Stomach (tissue), 9 donors: ENCODE data around the gene PAQR5. TPM values are rescaled to one million over a fixed set of nuclear protein-coding genes. Genes with fewer than 3 reads are reported as not detected.
"Not testable (repeated sequence)": the region's sequence is repeated elsewhere in the genome, so short reads cannot be mapped to it uniquely, and the experiment has no call there.

Source experiments
- DNase-seq, 2 donors: peaks; one replicate each; pipeline versions ENCODE4 v3.0.0 to v3.0.0-alpha.2; 2013 to 2019
- H3K27ac ChIP-seq, 5 donors: fragments of 200-600 bp in 4 of 5; sonication (generic) in 4 of 5; one replicate each; pipeline ENCODE4 v1.5.1; 2013 to 2019; ENCODE audit warnings: mild to moderate bottlenecking in 1 of 5, moderate library complexity in 1 of 5
- H3K27me3 ChIP-seq, 3 donors: fragments of 200-600 bp; sonication (generic); one replicate each; pipeline ENCODE4 v1.5.1; 2017 to 2019; ENCODE audit warnings: mixed run types in 1 of 3
- H3K36me3 ChIP-seq, 4 donors: fragments of 200-600 bp; sonication (generic); 1 replicate in 3 of 4; 2 replicates in 1 of 4; pipeline ENCODE4 v1.5.1; 2016 to 2019
- H3K4me1 ChIP-seq, 4 donors: fragments of 200-600 bp; sonication (generic); one replicate each; pipeline ENCODE4 v1.5.1; 2016 to 2019
- H3K4me3 ChIP-seq, 4 donors: fragments of 200-600 bp; sonication (generic) in 3 of 4; one replicate each; pipeline ENCODE4 v1.5.1; 2016 to 2019; ENCODE audit warnings: mild to moderate bottlenecking in 1 of 4
- H3K9me3 ChIP-seq, 4 donors: fragments of 200-600 bp; sonication (generic); one replicate each; pipeline ENCODE4 v1.5.1; 2016 to 2019
- EP300 ChIP-seq: sonication (generic); formaldehyde crosslinking; IDR thresholded peaks from one replicate; pipeline ENCODE4 v1.6.1; 2017; ENCODE audit warnings: antibody characterized with exemption
- POLR2A ChIP-seq, 4 donors: fragments of 450-650 bp; IDR thresholded peaks; one replicate each; pipeline ENCODE4 v1.6.1; 2016; ENCODE audit warnings: antibody characterized with exemption in 4 of 4, control low read depth in 2 of 4, mild to moderate bottlenecking in 1 of 4, moderate library complexity in 1 of 4
- POLR2AphosphoS5 ChIP-seq, 3 donors: sonication (generic); formaldehyde crosslinking; IDR thresholded peaks; one replicate each; pipeline ENCODE4 v1.6.1; 2016; ENCODE audit warnings: antibody characterized with exemption in 3 of 3
- WGBS, 5 donors: extraction: QIAGEN DNeasy Blood & Tissue Kit in 3 of 5; methylation state at CpG; one replicate each; pipeline versions ENCODE4 v1.1.5 to v1.1.7; 2013 to 2018; 5-methylcytosine and 5-hydroxymethylcytosine counted together
- intact Hi-C: fragments of 100-400 bp; cut with DNase I; formaldehyde crosslinking; loops from one replicate; pipeline ENCODE4 v1.15.1; 2023; ENCODE audit warnings: low total_unique reads
- polyA plus RNA-seq, 3 donors: library from polyadenylated mRNA; stranded (reverse); fragments of 200-250 nt; gene quantifications; one replicate each; pipeline ENCODE4 v1.2.3, GENCODE V29; 2013
- total RNA-seq, 5 donors: library from RNA; depleted of rRNA; stranded (reverse); fragments of >200 nt; gene quantifications; one replicate each; pipeline versions ENCODE4 v1.1.0 to v1.2.3, GENCODE V29; 2014 to 2016
- TF ChIP-seq, protein P1 (sequence below), 7 experiments: fragments of 450-650 bp in 4 of 7; fragments of 200-600 bp in 3 of 7; sonication (generic) in 3 of 7; IDR thresholded peaks; one replicate each; pipeline ENCODE4 v1.5.1; 2016 to 2019; ENCODE audit warnings: antibody characterized with exemption in 7 of 7, control low read depth in 2 of 7, mild to moderate bottlenecking in 1 of 7
- donor health status: healthy with polysubstance abuse.
- donor health status: Bipolar disorder and iron deficiency.
- donor health status: healthy.

Gene PAQR5
- total and polyA plus RNA-seq, 8 donors: 3.6 to 37.9 (median 7.5) TPM; not detected in 1

- DNase-seq: no peak
- Histone ChIP-seq H3K27me3 (no peaks in the 10 kb centered on the region), H3K9me3 (peaks cover 0 to 6% (median 0%) of the 10 kb centered on the region in 4 donors), H3K4me3 (no peak overlapping the region), H3K36me3 (no peaks in the 10 kb centered on the region), H3K27ac (no peak overlapping the region), H3K4me1 (no peaks in the 10 kb centered on the region)
- 28 to 50% (median 40%) methylated on average over 1 of the region's 1 CpG for WGBS, 5 donors
- intact Hi-C loops: no loop called here
- TF ChIP-seq EP300 (no peak), POLR2AphosphoS5 (IDR thresholded peaks at IDR 0.05) (no peak), POLR2A (IDR thresholded peaks at IDR 0.05) (no peak)
- TF ChIP-seq, protein P1, sequence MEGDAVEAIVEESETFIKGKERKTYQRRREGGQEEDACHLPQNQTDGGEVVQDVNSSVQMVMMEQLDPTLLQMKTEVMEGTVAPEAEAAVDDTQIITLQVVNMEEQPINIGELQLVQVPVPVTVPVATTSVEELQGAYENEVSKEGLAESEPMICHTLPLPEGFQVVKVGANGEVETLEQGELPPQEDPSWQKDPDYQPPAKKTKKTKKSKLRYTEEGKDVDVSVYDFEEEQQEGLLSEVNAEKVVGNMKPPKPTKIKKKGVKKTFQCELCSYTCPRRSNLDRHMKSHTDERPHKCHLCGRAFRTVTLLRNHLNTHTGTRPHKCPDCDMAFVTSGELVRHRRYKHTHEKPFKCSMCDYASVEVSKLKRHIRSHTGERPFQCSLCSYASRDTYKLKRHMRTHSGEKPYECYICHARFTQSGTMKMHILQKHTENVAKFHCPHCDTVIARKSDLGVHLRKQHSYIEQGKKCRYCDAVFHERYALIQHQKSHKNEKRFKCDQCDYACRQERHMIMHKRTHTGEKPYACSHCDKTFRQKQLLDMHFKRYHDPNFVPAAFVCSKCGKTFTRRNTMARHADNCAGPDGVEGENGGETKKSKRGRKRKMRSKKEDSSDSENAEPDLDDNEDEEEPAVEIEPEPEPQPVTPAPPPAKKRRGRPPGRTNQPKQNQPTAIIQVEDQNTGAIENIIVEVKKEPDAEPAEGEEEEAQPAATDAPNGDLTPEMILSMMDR (IDR thresholded peaks at IDR 0.05): no peak
These were observed 38.4 kb downstream of the PAQR5 start for GRCh38 chr15:69337138-69337537.

GRCh38 chr15:69338535-69339213 is 40.0 kb downstream of the PAQR5 start:
- H3K36me3 ChIP-seq: no peaks in the 10 kb centered on the region
- H3K27me3 ChIP-seq: no peaks in the 10 kb centered on the region
- intact Hi-C loops: no loop called here
- no peak for DNase-seq
- H3K9me3 ChIP-seq: peaks cover 0 to 6% (median 0%) of the 10 kb centered on the region in 4 donors
- H3K4me3 ChIP-seq: no peak overlapping the region
- H3K27ac ChIP-seq: no peak overlapping the region
- no peaks in the 10 kb centered on the region for H3K4me1 ChIP-seq
- TF ChIP-seq EP300 (no peak), POLR2A (IDR thresholded peaks at IDR 0.05) (no peak), POLR2AphosphoS5 (IDR thresholded peaks at IDR 0.05) (no peak)
- TF ChIP-seq, protein P1 (IDR thresholded peaks at IDR 0.05): no peak
- WGBS, 5 donors: 88 to 94% (median 90%) methylated on average over 8 of the region's 8 CpGs

GRCh38 chr15:69339214-69339543 is 40.5 kb downstream of the PAQR5 start:
- intact Hi-C loops, H3K27me3 ChIP-seq, DNase-seq, H3K36me3 ChIP-seq, H3K4me1 ChIP-seq, H3K27ac ChIP-seq, H3K4me3 ChIP-seq, H3K9me3 ChIP-seq: not testable (repeated sequence)
- 91 to 98% (median 92%) methylated on average over 6 of the region's 6 CpGs for WGBS, 5 donors

- TF ChIP-seq POLR2AphosphoS5 (IDR thresholded peaks at IDR 0.05) (no peak), EP300 (no peak), POLR2A (IDR thresholded peaks at IDR 0.05) (no peak)
- TF ChIP-seq, protein P1 (IDR thresholded peaks at IDR 0.05): no peak
- intact Hi-C loops: no loop called here
- Histone ChIP-seq H3K9me3 (peaks cover 0 to 6% (median 0%) of the 10 kb centered on the region in 4 donors), H3K27me3 (no peaks in the 10 kb centered on the region), H3K36me3 (no peaks in the 10 kb centered on the region), H3K4me3 (no peak overlapping the region), H3K4me1 (no peaks in the 10 kb centered on the region), H3K27ac (no peak overlapping the region)
- DNase-seq: no peak
- WGBS, 5 donors: 48 to 79% (median 77%) methylated on average over 7 of the region's 7 CpGs
These were observed 41.7 kb downstream of the PAQR5 start for GRCh38 chr15:69340243-69340900.

GRCh38 chr15:69341356-69341755 is 42.6 kb downstream of the PAQR5 start:
- peaks cover 0 to 6% (median 0%) of the 10 kb centered on the region in 4 donors for H3K9me3 ChIP-seq
- no peak overlapping the region for H3K4me3 ChIP-seq
- intact Hi-C loops: no loop called here
- no peaks in the 10 kb centered on the region for H3K36me3 ChIP-seq
- 92 to 97% (median 96%) methylated on average over 3 of the region's 3 CpGs for WGBS, 5 donors
- DNase-seq: no peak
- H3K27me3 ChIP-seq: no peaks in the 10 kb centered on the region
- TF ChIP-seq POLR2A (IDR thresholded peaks at IDR 0.05): no peak
- TF ChIP-seq EP300: no peak
- TF ChIP-seq, protein P1 (IDR thresholded peaks at IDR 0.05): no peak
- TF ChIP-seq POLR2AphosphoS5 (IDR thresholded peaks at IDR 0.05): no peak
- H3K27ac ChIP-seq: no peak overlapping the region
- no peaks in the 10 kb centered on the region for H3K4me1 ChIP-seq
